ENCODE data around the gene EARS2.

DNA sequence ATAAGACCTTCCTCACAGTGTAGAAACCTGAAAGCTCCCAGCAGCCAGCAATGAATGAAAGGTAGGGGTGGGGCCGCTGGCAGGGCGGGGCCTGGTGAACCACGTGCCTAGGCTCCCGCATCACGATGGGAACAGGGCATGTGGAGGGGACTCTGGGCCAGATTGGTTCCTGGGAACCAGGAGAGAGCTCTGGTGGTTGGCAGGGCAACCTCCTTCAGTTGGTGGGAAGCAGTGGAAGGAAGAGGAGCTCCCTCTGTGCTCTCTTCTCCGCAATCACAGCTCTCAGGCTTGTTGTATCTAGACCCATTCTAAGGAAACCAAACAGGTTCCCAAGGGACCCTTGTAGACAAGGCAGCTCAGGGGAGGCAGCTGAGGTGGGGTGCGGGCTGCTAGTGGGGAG lies 57.3 kb downstream of the EARS2 start:
- TF ChIP-seq, protein P1, sequence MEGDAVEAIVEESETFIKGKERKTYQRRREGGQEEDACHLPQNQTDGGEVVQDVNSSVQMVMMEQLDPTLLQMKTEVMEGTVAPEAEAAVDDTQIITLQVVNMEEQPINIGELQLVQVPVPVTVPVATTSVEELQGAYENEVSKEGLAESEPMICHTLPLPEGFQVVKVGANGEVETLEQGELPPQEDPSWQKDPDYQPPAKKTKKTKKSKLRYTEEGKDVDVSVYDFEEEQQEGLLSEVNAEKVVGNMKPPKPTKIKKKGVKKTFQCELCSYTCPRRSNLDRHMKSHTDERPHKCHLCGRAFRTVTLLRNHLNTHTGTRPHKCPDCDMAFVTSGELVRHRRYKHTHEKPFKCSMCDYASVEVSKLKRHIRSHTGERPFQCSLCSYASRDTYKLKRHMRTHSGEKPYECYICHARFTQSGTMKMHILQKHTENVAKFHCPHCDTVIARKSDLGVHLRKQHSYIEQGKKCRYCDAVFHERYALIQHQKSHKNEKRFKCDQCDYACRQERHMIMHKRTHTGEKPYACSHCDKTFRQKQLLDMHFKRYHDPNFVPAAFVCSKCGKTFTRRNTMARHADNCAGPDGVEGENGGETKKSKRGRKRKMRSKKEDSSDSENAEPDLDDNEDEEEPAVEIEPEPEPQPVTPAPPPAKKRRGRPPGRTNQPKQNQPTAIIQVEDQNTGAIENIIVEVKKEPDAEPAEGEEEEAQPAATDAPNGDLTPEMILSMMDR (optimal IDR thresholded peaks at IDR 0.05 in 1 of 3, IDR thresholded peaks at IDR 0.05 in 1 of 3, conservative IDR thresholded peaks at IDR 0.05 in 1 of 3; ENCODE audit: extremely low read depth in 1 of 3, insufficient read depth in 2 of 3, low read length in 3 of 3): no peak
- TF ChIP-seq EZH2 (IDR thresholded peaks at IDR 0.05; ENCODE audit: low read length): no peak
